SIG-M5 treated with dmso at 0.1 percent for 504 hours (cell line): Measurements from ENCODE around the gene ME3.
A peak's percentile ranks its signal among the peaks of the same experiment; 100 is the strongest.

Experiments used
- DNase-seq: peaks from one replicate; lab custom pipeline; 2025; ENCODE audit not compliant: unreplicated experiment; lab: John Stamatoyannopoulos, UW

Gene ME3

DNA sequence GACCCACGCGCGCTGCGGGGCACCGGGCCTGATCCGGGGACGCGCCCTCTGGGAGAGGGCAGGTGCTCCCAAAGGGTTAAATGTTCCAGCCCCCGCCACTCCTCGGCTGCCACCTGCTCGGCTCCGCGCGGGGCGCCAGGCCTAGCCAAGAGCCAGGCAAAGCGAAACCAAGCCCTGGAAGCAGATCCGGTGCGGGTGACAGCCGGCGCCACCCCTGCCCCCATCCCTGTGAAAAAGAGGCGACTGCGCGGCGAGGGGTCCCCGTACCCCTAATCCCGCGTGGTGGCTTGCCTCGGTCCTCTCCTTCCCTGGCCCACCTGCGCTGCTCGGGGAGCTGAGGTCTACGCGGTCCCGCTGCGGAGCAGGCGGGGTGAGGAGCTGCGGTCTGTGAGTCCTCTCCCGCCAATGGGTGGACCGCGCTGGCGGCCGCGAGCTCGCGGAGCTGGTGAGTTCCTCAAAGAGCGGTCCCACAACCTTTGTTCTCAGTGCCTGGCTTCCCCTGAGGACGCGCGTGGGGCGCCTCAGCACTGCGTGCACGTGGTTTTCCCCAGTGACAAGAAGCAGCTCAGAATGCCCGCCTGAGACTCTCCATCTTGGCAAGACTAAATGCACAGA, at the start of gene ME3:
TSS of gene ME3 (minus strand) at position 610 of the 615 bp plus-strand sequence.
- DNase-seq: peak; percentile 36

DNA sequence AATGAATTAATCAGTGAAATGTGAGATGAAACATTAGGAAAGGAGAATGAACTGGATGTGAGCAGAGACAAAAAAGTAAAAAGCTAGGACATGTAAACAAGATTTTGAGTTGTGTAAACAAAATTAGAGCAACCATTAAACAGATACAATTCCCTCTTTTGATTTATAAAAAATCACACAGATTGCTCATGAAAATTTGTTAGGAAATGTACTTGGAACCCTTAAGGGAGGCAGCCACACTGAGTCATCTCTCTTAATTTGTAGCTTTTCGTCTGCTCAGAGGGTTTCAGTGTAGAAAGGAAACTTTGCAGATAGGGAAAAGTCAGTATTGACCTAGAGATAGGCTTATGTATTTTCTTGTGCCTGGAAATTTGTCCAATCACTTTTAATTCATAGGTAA, 49.6 kb upstream of the ME3 start:
- no peak for DNase-seq

DNA sequence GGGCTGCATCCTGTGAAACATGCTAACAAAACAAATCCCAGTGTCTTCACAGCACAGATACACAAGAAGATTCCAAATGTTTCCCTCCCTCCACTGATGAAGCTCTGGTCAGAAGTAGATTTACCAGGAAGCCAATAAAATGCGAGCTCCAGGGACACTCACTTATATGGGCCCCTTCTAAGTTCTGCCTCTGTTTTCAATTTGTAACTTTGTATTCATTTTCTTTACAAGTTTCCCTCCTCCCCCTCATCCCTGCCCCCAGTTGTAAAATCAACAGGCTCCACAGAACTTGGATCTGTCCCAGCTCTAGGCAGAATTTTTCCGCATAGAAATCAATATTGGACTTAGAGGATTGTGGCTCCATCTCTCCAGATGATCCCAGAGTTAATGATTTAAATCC, 48.1 kb upstream of the ME3 start:
- no peak for DNase-seq

DNA sequence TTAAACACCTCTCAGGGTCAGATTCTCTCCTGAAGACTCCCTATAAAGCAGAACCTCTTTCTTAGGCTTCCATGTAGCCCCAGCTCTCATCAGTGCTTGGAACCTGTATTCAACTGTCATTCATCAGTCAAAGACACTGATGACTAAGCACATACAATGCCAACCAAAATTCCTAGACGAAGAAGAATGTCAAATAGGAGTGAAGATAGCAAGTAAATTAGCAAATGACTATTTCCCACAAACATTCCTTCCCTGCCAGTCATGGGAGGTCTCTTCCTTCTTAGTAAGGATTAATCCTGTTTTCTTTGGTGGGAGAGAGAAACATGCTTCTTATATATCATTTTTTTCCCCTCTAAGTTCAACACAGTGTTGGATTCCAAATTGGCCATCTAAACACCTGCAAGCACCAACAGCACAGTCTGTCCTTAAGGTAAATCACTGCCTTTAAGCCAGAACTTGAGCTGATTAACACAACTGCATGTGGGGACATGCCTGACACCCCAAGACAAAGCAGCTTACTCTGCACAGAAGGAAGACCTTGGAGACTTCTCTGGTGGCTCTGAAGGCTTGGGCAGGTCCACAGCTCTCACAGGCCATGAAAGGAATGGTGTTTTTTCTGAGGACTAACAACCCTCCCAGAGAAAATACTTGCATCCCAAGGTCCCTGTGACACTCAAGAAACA, 47.5 kb upstream of the ME3 start:
- DNase-seq: no peak

DNA sequence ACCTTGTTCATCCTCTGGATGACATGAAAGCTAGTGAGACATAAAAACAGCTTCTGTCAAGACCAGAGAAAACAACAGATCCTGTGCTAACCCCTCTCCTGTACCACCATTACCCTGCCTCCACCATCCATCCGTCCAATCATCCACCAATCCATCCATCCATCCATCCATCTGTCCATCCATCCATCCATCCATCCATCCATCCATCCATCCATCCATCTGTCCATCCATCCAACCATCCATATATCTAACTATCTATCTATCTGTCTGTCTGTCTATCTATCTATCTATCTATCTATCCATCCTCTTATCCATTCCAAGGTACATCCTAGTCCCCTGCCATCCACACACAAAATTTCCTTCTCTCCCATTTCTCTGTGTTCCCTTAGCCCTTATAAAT, 46.6 kb upstream of the ME3 start:
- DNase-seq: no peak

DNA sequence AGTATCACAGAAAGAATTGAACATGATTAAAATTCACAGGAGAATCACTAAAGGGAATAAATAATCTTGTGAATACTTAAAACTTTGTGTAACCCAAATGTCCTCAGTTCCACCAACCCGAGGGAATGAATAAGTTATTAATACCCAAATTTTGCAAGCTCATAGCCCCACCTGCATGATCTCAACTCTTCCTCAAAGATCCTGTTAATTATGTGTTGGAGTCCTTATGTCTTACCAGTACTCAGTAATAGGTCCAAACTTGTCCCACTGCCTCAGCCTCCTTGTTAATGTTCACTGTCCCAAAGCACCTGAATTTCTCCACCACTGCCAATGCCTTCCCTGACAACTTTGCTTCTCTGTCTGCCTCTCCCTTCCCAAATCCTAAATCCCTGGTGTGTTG, 46.1 kb upstream of the ME3 start:
- DNase-seq: no peak

DNA sequence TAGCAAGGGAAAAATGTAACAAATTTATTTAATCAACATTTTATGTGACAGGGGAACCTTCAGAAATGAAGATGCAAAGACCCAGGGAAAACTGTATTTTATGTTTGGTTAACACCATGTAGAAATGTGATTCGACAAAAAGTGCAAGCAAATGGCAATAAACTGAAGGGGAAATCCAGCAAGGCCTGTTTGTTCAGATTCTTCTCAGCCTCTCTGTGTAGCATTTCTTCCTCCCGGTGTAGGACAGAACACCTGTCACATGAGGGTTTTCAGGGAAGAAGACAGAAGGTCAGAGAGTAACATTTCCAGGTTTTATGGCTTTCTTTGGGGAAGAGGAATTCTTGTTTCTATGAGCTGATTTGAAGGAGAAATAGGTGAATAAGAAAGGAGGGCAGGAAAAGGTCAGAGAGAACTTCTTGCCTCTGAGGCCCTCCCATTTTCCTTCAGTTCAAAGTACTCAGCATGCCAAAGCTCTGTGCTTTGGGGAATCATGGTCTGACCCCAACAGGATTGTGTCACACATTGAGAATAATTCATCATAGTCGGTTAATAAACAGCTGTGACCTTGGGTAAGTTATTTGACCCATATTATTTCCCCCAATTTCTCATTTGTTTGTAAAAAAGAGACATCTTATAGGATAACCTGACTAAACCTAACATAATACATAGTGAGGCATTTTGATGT, 45.5 kb upstream of the ME3 start:
- DNase-seq: peak; percentile 17

DNA sequence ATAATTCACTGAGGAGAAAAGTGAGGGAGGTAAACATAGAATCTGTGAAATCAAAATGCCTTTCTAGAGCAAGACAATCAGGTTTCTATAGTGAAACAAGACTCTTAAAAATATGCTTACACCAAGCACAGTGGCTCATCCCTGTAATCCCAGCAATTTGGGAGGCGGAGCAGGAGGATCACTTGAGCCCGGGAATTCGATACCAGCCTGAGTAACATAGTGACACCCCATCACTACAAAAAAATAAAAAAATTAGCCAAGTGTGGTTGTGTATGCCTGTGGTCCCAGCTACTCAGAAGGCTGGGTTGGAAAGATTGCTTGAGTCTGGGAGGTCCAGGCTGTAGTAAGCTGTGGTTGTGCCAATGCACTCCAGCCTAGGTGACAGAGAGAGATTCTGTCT, 43.2 kb upstream of the ME3 start:
- DNase-seq: no peak

DNA sequence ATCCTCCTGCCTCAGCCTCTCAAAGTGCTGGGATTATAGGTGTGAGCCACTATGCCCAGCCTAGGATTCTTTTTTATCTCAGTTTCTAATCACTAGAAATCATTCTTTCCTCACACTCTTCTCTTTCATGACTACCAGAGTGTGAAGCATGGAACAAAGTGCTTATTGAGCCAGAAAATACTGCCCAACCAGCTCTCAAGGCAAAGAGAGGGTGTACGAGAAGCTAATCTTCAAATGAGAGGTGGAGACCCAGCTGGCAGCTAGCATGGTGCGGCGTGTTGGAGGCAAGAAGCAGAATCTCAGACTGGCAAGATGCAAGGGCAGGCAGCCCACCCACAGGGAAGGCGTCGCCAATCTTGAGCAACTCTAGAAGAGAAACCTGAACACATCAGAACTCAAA, 41.1 kb upstream of the ME3 start:
- DNase-seq: no peak

DNA sequence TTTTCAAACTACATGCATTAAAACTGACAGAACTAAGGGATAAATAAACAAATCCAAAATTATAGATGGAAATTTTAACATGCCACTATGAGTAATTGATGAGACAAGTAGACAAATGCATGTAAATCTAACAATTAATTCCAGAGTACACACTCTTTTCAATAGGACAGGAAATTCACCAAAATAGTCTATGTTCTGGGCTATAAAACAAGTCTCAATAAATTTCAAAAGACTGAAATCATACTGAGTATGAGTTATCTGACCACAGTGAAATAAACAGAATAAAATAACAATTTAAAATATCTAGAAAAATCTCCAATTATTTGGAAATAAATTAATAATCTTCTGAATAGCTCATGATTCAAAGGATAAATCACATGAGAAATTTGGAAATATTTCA, 38.5 kb upstream of the ME3 start:
- no peak for DNase-seq

DNA sequence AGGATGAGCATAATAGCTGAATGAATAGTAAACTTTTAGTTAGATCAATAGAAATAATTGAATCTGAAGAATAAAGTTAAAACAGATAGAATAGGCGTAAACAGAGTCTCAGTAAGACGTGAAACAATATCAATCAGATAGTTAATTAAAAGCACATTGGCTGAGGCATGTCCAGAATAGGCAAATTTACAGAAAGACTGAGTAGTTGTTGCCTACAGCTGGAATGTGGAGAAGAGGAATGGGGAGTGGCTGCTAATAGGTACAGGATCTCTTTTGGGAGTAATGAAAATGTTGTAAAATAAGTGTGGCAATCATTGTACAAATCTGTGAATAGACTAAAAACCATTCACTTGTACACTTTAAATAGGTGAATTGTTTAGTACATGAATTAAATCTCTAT, 36.3 kb upstream of the ME3 start:
- no peak for DNase-seq

DNA sequence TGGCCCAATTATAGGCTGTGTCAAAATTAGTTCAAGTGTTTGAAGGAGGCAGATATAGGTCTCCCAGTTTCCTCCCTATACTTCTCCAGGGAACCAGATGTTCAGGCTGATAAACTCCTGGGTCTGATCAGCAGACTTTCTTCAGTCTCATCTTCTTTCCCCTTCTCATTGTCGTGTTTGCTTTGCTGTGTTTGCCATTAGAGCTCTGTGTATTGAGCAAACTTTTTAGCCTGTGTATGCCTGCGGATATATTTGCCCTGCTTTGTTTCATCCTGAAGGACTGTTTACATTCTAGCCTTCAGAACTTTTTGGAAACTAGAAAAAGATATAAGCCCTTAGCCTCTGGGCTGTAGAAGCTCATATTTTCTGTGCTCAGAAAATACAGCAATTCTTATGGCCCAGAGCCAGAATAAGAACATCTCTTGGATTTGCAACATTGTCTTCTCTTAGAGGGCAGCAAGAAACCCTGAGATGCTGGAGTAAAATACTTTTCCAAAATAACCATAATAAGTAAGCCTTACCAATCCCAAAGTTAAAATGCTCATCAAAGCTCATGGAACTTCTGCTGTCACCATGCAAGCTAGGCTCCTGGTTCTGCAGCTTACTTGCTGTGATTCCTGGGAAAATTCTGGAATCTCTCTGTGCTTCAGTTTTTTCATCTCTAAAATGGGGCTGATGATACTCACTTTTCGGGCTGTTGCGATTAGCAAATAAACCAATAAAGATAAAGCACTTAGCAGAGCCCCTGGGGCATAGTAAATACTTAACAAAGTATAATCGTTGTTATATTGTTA, 34.1 kb upstream of the ME3 start:
- peak; percentile 3 for DNase-seq

DNA sequence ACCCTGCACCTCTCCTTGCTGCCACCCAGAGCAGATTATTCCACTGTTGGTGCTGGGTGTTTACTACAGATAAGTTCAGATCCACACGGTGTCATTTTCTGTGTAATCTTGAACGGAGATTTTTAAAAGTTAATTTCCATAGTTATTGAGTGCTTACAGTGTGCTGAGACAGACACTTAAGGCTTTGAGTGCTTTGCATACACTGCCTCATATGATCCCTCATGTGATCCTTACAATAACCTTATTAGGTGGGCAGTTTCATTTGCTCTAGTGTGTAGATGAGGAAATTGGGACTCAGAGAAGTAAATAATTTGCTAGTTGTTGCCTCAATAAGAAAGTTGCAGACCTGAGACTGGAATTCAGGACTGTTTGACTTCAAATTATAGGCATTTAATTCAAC, 32.3 kb upstream of the ME3 start:
- no peak for DNase-seq

DNA sequence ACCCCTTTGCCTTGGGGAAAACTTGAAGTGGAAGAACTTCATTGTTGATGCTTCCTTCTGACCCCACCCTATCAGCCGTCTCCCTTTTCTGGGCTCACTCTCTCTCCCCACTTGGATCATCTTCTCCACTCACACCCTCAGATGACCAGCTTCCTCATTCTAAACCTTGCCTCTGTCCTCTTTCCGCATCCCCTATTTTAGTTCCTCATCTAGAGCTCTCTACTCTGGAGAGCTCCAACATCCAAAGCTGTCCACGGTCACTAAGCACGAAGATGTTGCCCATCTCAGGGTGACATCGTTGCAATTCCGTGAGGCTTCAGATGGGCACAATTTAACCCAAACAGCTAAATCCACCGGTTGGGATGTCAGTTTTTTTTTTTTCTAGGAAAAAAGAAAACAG, 31.6 kb upstream of the ME3 start:
- DNase-seq: peak; percentile 16

DNA sequence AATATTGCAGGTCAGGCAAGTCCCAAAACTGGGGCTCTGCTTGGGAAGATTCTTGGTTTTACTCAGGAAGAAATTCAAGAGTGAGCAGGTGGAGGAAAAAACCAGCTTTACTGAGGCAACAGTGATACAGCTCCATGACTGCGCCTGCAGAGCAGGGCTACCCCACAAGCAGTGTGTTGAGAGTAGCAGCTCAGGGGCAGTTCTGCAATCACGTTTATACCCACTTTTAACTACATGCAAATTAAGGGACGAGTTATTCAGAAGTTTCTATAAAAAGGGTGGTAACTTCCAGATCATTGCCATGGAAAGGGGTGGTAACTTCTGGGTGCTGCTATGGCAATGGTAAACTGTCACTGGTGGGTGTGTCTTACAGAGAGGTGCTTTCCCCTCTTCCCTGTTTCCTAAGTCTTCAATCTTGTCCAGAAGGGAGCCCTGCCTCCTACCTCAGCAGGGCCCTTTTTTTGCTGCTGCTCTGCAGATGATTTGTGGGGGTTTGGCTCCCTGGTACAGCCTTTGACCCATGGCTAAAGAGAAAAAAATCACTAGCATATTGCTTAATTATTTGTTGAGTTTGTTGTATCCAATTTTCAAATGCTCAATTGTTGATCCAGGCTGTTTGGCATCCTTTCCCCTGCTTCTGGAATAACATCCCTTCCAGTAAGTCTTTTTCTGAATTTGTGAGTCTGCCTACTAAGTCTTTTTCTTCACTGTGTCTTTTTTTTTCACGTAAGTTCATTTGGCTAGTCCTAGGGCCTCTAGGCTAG, 30.0 kb upstream of the ME3 start:
- DNase-seq: no peak

DNA sequence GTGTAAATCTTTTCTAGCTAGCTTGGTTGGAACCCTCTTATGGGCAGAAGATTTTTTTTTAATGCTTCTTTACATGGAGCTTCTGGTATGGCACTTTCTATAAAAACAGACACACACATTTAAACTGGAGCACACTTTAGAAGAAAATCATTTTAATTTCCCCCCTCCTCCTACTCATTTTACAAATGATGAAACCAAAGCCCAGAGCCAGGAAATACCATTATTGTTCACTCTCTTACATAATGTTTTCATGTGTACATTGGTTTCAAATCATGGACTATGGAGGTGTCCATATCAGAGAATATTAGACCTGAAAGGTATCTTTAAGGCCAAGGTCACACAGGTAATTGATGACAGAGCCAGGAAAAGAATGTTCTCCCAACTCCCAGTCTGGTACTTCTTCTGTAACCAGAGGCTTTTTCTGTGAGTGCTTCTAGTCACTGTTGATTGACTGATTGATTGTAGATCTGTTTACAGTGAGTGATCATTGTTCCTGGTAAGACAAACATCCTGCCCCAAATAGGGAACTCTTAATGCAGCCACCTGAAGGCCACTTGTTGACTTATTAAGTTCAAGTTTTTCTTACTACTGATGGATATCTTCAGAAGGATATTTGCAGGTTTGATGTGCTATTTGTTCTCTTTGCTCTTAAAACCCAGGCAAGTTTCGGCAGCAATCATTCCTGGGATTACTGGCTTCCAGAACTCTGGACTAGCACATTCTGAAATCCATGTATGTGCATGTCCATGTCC, 26.8 kb upstream of the ME3 start:
- no peak for DNase-seq

DNA sequence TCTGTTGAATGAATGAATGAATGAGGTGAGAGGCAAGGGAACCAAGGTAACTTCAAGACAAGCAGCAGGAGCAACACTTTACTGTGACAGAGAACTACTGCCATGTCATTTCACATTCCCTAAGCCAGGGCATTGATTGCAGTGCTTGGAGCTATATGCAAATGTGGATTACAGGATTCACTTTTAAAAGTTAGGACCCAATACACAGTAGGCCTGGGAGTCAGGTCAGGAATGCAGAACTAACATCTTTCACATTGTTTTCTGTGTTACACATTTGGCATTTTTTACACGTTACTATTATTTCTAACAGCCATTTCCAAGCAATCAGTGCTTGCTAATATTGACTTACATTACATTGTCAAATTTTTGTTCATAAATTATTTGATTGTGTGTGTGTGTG, 26.2 kb upstream of the ME3 start:
- DNase-seq: no peak

DNA sequence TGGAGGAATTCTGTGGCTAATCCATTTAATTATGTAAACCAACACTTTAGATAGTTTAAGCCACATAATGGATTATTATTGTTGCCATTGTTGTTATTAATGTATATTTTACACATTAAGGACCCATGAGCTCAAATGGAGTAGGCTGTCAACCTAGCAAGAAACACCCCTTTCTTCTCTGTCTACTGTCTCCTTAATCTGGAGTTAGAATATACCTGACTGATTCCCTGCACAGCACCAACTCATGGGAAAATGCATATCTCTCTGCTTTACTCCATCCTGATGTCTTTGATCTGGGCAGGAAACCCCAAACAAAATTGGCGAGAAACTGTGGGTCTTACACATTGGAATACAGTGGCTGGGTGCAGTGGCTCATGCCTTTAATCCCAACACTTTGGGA, 24.0 kb upstream of the ME3 start:
- DNase-seq: no peak

DNA sequence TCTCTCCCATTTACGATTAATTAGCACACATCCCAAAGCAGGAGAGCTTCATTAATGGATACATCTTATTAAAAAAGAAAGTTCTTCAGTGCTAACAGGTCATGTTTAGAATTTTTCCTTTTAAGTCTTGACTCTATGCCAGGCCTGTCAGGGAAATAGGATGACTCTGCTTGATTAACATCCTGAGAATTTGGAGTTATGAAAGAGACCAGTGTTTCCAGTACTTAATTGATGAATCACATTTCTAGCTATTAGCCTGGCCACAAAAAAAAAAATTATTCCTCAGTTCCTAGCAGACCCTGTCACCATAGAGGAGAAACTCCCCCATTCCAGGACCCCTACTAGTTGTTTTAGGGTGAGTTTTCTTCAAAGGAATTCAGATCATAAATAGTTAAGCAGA, 23.6 kb upstream of the ME3 start:
- no peak for DNase-seq

DNA sequence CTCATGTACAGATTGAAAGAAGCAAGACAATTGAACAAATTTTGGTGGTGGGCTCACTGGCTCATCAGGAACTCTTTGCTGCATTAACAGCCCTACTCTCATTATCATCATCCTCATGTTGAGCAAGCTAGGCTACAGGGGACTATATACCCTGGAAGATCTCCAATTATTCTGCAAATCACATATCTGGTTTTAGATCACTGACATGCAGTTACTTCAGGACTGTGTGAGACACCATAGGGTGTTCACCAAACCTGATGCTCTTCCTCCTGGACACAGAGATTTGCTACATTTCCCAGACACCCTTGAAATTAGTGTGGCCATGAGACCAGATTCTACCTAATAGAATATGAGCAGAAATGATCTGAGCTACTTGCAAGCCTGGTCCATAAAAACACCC, 23.0 kb upstream of the ME3 start:
- DNase-seq: no peak
